Osteocyte (in vitro differentiated cells): ENCODE measurements around the gene GCAT. TPM values are rescaled to one million over a fixed set of nuclear protein-coding genes. Genes with fewer than 3 reads are reported as not detected.

Experiments used
- DNase-seq: peaks from one replicate; pipeline ENCODE4 v3.0.0; 2021; ENCODE audit warnings: mixed read lengths; ENCODE audit not compliant: unreplicated experiment; ENCODE audit errors: extremely low spot score
- H3K27ac Mint-ChIP-seq: one replicate; pipeline ENCODE4 v1.8.0; 2021; ENCODE audit warnings: mild to moderate bottlenecking, mixed read lengths; ENCODE audit not compliant: unreplicated experiment
- H3K27me3 Mint-ChIP-seq: one replicate; pipeline ENCODE4 v1.8.0; 2021; ENCODE audit warnings: mixed read lengths; ENCODE audit not compliant: unreplicated experiment
- H3K36me3 Mint-ChIP-seq: one replicate; pipeline ENCODE4 v1.8.0; 2021; ENCODE audit warnings: mixed read lengths; ENCODE audit not compliant: unreplicated experiment
- H3K4me1 Mint-ChIP-seq: one replicate; pipeline ENCODE4 v1.8.0; 2021; ENCODE audit warnings: mixed read lengths; ENCODE audit not compliant: unreplicated experiment
- H3K4me3 Mint-ChIP-seq: one replicate; pipeline ENCODE4 v1.8.0; 2021; ENCODE audit warnings: mild to moderate bottlenecking, moderate library complexity, mixed read lengths; ENCODE audit not compliant: unreplicated experiment
- H3K9me3 Mint-ChIP-seq: one replicate; pipeline ENCODE4 v1.8.0; 2021; ENCODE audit warnings: mixed read lengths; ENCODE audit not compliant: unreplicated experiment
- CTCF ChIP-seq: fragments of 200-600 bp; sonication (generic); IDR thresholded peaks from 2 replicates; pipeline ENCODE4 v1.5.0; 2021; ENCODE audit warnings: antibody characterized with exemption, mild to moderate bottlenecking, moderate library complexity
- total RNA-seq: library from RNA; stranded (reverse); gene quantifications from 2 replicates; pipeline ENCODE4 v1.2.1, GENCODE V29; 2021

The GCAT gene
- total RNA-seq, 1 donor from 2014 or later: 33.4 TPM

DNA sequence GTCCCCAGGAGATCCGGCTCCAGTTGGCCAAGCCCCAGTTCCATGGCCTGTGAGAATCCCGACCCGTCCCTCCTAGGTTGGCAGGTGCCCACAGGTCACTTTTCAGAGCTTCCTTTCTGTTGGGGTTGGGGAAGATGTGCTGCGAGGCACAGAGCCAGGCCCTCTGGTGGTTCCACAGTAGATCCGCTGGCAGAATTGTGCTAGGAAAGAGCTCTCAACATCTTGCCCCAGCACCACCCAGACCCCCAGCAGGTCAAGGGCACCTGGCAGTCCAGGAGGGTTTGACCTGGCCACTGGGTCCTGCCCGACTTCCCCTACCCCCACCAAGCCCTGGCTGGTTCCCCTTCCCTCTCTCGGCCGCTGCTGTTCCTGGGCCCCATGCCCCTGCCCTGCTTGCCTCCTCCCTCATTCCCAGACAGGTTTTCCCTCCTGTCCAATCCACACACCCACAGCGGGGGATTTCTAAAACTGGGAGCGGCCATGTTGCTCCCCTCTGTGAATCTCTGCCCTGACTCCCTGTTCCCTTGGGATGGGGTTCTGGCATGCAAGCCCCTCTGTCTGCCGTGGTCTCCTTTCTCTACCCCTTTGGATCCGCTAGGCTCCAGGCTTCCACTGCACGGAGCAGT lies 26.2 kb upstream of the GCAT start:
- no peak overlapping the region for H3K4me3 Mint-ChIP-seq
- peaks cover 17% of the 10 kb centered on the region for H3K4me1 Mint-ChIP-seq
- H3K9me3 Mint-ChIP-seq: no peaks in the 10 kb centered on the region
- TF ChIP-seq CTCF: peak; percentile 30
- no peaks in the 10 kb centered on the region for H3K27me3 Mint-ChIP-seq
- no peak for DNase-seq
- H3K36me3 Mint-ChIP-seq: no peaks in the 10 kb centered on the region
- H3K27ac Mint-ChIP-seq: no peak overlapping the region

DNA sequence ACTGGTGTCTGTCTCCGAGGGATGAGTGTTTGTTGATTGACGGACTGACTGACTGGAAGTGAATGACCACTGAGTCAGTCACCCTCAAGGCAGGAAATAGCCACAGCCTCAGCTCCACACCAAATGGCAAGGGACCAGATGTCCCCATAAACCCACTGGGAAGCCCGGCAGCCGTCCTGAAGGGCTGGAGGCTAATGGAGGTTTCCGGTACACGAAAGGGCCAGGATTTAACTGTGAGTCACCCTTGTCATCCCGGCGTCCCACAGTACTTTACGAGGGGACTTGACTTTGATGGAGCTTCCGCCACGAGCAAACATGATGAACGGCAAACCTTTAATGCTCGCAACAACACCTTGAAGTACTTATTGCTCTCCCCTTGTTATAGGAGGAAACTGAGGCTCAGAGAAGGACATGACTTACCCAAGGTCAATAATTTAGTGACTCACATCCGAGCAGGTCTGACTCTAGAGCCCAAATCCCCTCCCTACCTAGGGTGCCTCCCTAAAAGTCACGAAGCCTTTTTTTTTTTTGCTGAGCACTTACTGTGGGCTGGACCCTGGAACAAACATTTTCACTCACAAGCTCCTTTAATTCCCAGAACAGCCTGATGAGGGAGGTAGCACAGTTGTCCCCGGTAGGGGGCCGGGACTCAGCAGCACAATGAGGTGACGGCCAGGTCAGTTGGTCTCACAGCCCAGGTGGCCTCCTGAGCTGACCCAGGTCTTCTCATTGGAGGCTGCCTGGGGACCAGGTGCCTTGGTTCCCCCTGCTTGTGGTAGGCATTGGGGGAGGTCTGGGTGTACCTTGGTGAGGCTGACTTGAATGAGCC lies 25.2 kb upstream of the GCAT start:
- Mint-ChIP-seq H3K36me3 (no peaks in the 10 kb centered on the region), H3K9me3 (no peaks in the 10 kb centered on the region), H3K27ac (no peak overlapping the region), H3K4me1 (peaks cover 13% of the 10 kb centered on the region), H3K27me3 (no peaks in the 10 kb centered on the region), H3K4me3 (no peak overlapping the region)
- no peak for TF ChIP-seq CTCF
- no peak for DNase-seq

DNA sequence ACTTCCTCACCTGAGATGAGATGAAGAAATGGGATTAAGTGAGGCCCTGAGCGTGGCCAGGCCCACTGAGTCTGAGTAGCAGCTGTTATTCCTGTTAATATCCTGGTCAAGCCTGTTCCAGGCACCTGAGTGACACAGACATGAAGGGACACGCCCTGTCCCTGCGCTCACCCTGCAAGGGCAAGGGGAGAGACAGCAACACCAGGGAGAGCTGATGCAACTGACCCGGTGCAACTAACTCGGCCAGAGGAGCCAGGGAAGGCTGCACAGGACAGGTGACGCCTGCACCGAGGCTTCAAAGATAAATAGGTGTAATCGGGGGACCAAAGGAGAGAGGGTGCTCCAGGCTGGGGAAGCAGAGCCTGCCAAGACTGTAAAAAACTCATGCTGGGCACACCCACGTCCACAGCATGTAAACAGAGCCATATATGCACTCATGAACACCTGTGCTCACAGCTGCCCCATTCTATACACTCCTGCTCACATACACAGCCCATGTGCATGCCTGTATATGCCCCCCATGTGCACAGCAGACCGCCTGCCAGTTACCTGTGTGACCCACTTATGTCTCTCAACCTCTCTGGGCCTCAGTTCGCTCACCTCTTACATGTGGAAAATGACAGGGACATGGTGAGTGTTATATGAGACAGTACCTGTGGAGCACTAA lies 22.8 kb upstream of the GCAT start:
- Mint-ChIP-seq H3K9me3 (no peaks in the 10 kb centered on the region), H3K27me3 (no peaks in the 10 kb centered on the region), H3K27ac (no peak overlapping the region), H3K4me3 (no peak overlapping the region), H3K4me1 (peaks cover 10% of the 10 kb centered on the region), H3K36me3 (no peaks in the 10 kb centered on the region)
- no peak for TF ChIP-seq CTCF
- DNase-seq: no peak

DNA sequence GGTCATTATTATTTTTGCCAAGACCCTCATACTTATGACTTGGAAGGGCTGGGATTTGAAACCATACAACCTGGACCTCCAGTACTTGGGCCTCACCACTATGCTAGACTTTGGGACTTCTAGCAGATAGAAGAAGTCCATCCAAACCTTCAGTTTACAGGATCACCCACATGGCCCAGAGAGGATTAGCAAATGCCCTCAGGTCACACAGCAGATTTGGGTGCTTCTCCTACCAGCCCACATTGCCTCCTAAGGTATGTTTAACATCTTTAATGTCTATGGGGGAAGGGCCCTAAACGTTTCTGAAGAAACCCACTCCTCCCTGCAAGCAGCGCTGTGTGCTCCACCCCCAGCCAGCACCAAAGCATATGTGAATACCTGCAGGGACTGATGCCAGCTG lies 17.5 kb upstream of the GCAT start:
- TF ChIP-seq CTCF: no peak
- H3K4me3 Mint-ChIP-seq: no peak overlapping the region
- H3K27ac Mint-ChIP-seq: no peak overlapping the region
- no peak for DNase-seq
- no peaks in the 10 kb centered on the region for H3K36me3 Mint-ChIP-seq
- H3K9me3 Mint-ChIP-seq: no peaks in the 10 kb centered on the region
- H3K4me1 Mint-ChIP-seq: peaks cover 4% of the 10 kb centered on the region
- H3K27me3 Mint-ChIP-seq: no peaks in the 10 kb centered on the region

- H3K27ac Mint-ChIP-seq: no peak overlapping the region
- H3K27me3 Mint-ChIP-seq: no peaks in the 10 kb centered on the region
- H3K4me1 Mint-ChIP-seq: peaks cover 4% of the 10 kb centered on the region
- no peaks in the 10 kb centered on the region for H3K36me3 Mint-ChIP-seq
- DNase-seq: no peak
- no peaks in the 10 kb centered on the region for H3K9me3 Mint-ChIP-seq
- H3K4me3 Mint-ChIP-seq: no peak overlapping the region
- no peak for TF ChIP-seq CTCF
These were observed 15.2 kb upstream of the GCAT start for GRCh38 chr22:37792494-37792893.
